Measurements from ENCODE around the gene AK3.

The AK3 gene

GRCh38 chr9:4684820-4685219, 56.2 kb downstream of the AK3 start:
- H3K36me3 ChIP-seq (replicated peaks; ENCODE audit: low read depth, low read length): peaks cover 8% of the 10 kb centered on the region
- H3K4me2 ChIP-seq (ENCODE audit: low read length): no peak overlapping the region
- no peak overlapping the region for H3K27ac ChIP-seq (ENCODE audit: low read length)
- H4K20me1 ChIP-seq (ENCODE audit: insufficient read depth, low read length): peaks cover 7% of the 10 kb centered on the region; the same call in 1 of the 2 replicates
- H3K9ac ChIP-seq (ENCODE audit: low read length): no peak overlapping the region
- peaks cover 22% of the 10 kb centered on the region for H3K4me1 ChIP-seq (ENCODE audit: low read length)
- H2AFZ ChIP-seq (ENCODE audit: low read depth, low read length): no peak overlapping the region
- peaks cover 35% of the 10 kb centered on the region for H3K79me2 ChIP-seq (ENCODE audit: low read length)
- TF ChIP-seq EZH2phosphoT487 (IDR thresholded peaks at IDR 0.05; ENCODE audit: low read depth) (no peak), CTCF (IDR thresholded peaks at IDR 0.05; ENCODE audit: low read depth, low read length) (no peak)
- no peak overlapping the region for H3K4me3 ChIP-seq (ENCODE audit: low read length)
- H3K9me3 ChIP-seq (ENCODE audit: insufficient read depth, low read length): no peaks in the 10 kb centered on the region
- no peaks in the 10 kb centered on the region for H3K27me3 ChIP-seq (ENCODE audit: low read depth, low read length)

GRCh38 chr9:4680750-4681149, 60.3 kb downstream of the AK3 start:
- TF ChIP-seq CTCF (IDR thresholded peaks at IDR 0.05; ENCODE audit: low read depth, low read length) (no peak), EZH2phosphoT487 (IDR thresholded peaks at IDR 0.05; ENCODE audit: low read depth) (no peak)
- H3K9ac ChIP-seq (ENCODE audit: low read length): peak overlapping the region; percentile 95
- H3K27ac ChIP-seq (ENCODE audit: low read length): no peak overlapping the region
- 0 out of 2 replicates have a peak, but pooled peaks cover 5% of the 10 kb centered on the region for H4K20me1 ChIP-seq (ENCODE audit: insufficient read depth, low read length)
- peaks cover 8% of the 10 kb centered on the region for H3K36me3 ChIP-seq (replicated peaks; ENCODE audit: low read depth, low read length)
- H3K9me3 ChIP-seq (ENCODE audit: insufficient read depth, low read length): no peaks in the 10 kb centered on the region
- peaks cover 14% of the 10 kb centered on the region for H3K4me1 ChIP-seq (ENCODE audit: low read length)
- peaks cover 36% of the 10 kb centered on the region for H3K79me2 ChIP-seq (ENCODE audit: low read length)
- H3K4me2 ChIP-seq (ENCODE audit: low read length): peak overlapping the region; percentile 96
- H3K27me3 ChIP-seq (ENCODE audit: low read depth, low read length): no peaks in the 10 kb centered on the region
- H2AFZ ChIP-seq (ENCODE audit: low read depth, low read length): no peak overlapping the region
- peak overlapping the region; percentile 93 for H3K4me3 ChIP-seq (ENCODE audit: low read length)

GRCh38 chr9:4680173-4680525, 60.9 kb downstream of the AK3 start:
- Histone ChIP-seq H3K9me3 (ENCODE audit: insufficient read depth, low read length) (no peaks in the 10 kb centered on the region), H3K4me3 (ENCODE audit: low read length) (peak overlapping the region; percentile 93), H3K4me1 (ENCODE audit: low read length) (peaks cover 14% of the 10 kb centered on the region), H3K36me3 (replicated peaks; ENCODE audit: low read depth, low read length) (peaks cover 4% of the 10 kb centered on the region), H3K4me2 (ENCODE audit: low read length) (peak overlapping the region; percentile 96), H3K27ac (ENCODE audit: low read length) (peak overlapping the region; percentile 59), H3K27me3 (ENCODE audit: low read depth, low read length) (no peaks in the 10 kb centered on the region), H3K9ac (ENCODE audit: low read length) (peak overlapping the region; percentile 95), H3K79me2 (ENCODE audit: low read length) (peaks cover 36% of the 10 kb centered on the region), H2AFZ (ENCODE audit: low read depth, low read length) (peak overlapping the region; percentile 32; the same call in 1 of the 2 replicates), H4K20me1 (ENCODE audit: insufficient read depth, low read length) (0 out of 2 replicates have a peak, but pooled peaks cover 5% of the 10 kb centered on the region)
- TF ChIP-seq EZH2phosphoT487 (IDR thresholded peaks at IDR 0.05; ENCODE audit: low read depth) (no peak), CTCF (IDR thresholded peaks at IDR 0.05; ENCODE audit: low read depth, low read length) (no peak)

GRCh38 chr9:4679268-4680172, 61.5 kb downstream of the AK3 start, which contains the start of gene CDC37L1:
Gene CDC37L1 (plus strand): TSS chr9:4679569. CDS start chr9:4679768, 199 bp downstream.
- Histone ChIP-seq H3K4me3 (ENCODE audit: low read length) (peak within 1 kb of the TSS; percentile 93), H3K79me2 (ENCODE audit: low read length) (peaks cover 36% of the 10 kb centered on the region), H2AFZ (ENCODE audit: low read depth, low read length) (peak within 1 kb of the TSS; percentile 72), H3K9me3 (ENCODE audit: insufficient read depth, low read length) (no peaks in the 10 kb centered on the region), H3K36me3 (replicated peaks; ENCODE audit: low read depth, low read length) (no peaks in the 10 kb centered on the region), H4K20me1 (ENCODE audit: insufficient read depth, low read length) (0 out of 2 replicates have a peak, but pooled peaks cover 5% of the 10 kb centered on the region), H3K4me1 (ENCODE audit: low read length) (peaks cover 14% of the 10 kb centered on the region), H3K9ac (ENCODE audit: low read length) (peak within 1 kb of the TSS; percentile 95), H3K4me2 (ENCODE audit: low read length) (peak within 1 kb of the TSS; percentile 96), H3K27me3 (ENCODE audit: low read depth, low read length) (no peaks in the 10 kb centered on the region), H3K27ac (ENCODE audit: low read length) (peak within 1 kb of the TSS; percentile 82)
- TF ChIP-seq EZH2phosphoT487 (IDR thresholded peaks at IDR 0.05; ENCODE audit: low read depth) (no peak), CTCF (IDR thresholded peaks at IDR 0.05; ENCODE audit: low read depth, low read length) (peak; percentile 33)
